ENCODE data around the gene CCL20. TPM values are rescaled to one million over a fixed set of nuclear protein-coding genes. Genes with fewer than 3 reads are reported as not detected.

CCL20 gene
- total and polyA plus RNA-seq, 2 of the 8 experiments (the other 6 are each of a cell fraction or from before 2014, with no cell fraction given) = not detected

DNA sequence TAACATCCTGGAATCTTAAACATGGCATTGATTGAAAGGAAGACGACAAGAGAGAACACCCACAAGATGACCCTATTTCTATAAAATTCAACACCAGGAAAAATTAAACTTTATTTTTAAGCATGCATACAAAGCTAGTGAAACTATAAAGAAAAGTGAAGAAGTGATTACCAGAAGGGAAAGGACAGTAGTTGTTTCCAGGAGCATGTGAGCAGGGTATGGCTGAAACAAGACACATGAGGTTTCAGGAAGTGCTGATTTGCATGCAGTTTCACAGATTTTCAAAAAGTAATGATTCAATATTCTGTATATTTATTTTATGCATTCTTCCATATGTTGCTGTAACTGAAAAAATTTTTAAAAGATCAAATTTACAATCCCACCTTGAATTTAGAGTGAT is 33.2 kb downstream of the CCL20 start:
- Histone ChIP-seq H3K27me3 (replicated peaks in 1 of 4; ENCODE audit: control insufficient read depth in 3 of 4, extremely low read depth in 1 of 4, insufficient read depth in 3 of 4, low read length in 3 of 4) (no peaks in the 10 kb centered on the region), H3K23ac (ENCODE audit: insufficient read length) (no peak overlapping the region), H2AK5ac (ENCODE audit: low read depth, low read length) (no peak overlapping the region), H2BK5ac (ENCODE audit: low read depth, low read length) (no peak overlapping the region), H3K18ac (ENCODE audit: extremely low read depth, low read length) (no peak overlapping the region), H3K36me3 (ENCODE audit: control insufficient read depth in 2 of 4, insufficient read depth in 4 of 4, low read length in 3 of 4) (no peaks in the 10 kb centered on the region), H2AFZ (ENCODE audit: low read length) (no peak overlapping the region), H3K79me1 (ENCODE audit: low read depth, low read length) (no peaks in the 10 kb centered on the region), H3K4me1 (replicated peaks in 1 of 4; ENCODE audit: control insufficient read depth in 3 of 4, insufficient read depth in 4 of 4, low read length in 3 of 4) (no peaks in the 10 kb centered on the region; a peak in 1 of 7 replicates), H3K14ac (ENCODE audit: insufficient read length) (no peak overlapping the region), H4K8ac (ENCODE audit: extremely low read depth, insufficient read depth, low read length) (no peak overlapping the region), H3K23me2 (ENCODE audit: low read depth, low read length) (no peaks in the 10 kb centered on the region; the same call in 1 of the 2 replicates), H4K5ac (ENCODE audit: insufficient read length, low read depth, low read length) (no peak overlapping the region), H3K9ac (replicated peaks in 1 of 4; ENCODE audit: extremely low read depth in 1 of 4, low read depth in 3 of 4, low read length in 3 of 4) (no peak overlapping the region), H2BK15ac (ENCODE audit: low read length) (no peak overlapping the region), H2BK20ac (ENCODE audit: low read length) (no peak overlapping the region), H3K4me3 (ENCODE audit: extremely low read depth in 1 of 4, insufficient read depth in 2 of 4, low read depth in 3 of 4, low read length in 4 of 4) (no peak overlapping the region), H3K9me3 (ENCODE audit: insufficient read depth in 2 of 2, low read depth in 1 of 2, low read length in 1 of 2) (0 out of 4 replicates have a peak, but pooled peaks cover 0 to 2% of the 10 kb centered on the region in 2 experiments), H4K20me1 (replicated peaks in 1 of 2; ENCODE audit: control insufficient read depth in 1 of 2, insufficient read depth in 2 of 2, low read length in 2 of 2) (no peaks in the 10 kb centered on the region), H2BK12ac (ENCODE audit: low read depth, low read length) (no peak overlapping the region), H3K79me2 (ENCODE audit: control insufficient read depth in 1 of 2, insufficient read depth in 2 of 2, low read length in 2 of 2) (no peaks in the 10 kb centered on the region), H3K56ac (replicated peaks; ENCODE audit: insufficient read length, low read depth, low read length) (no peak overlapping the region), H4K91ac (replicated peaks; ENCODE audit: insufficient read length, low read length) (no peak overlapping the region), H3K4ac (replicated peaks; ENCODE audit: insufficient read length, low read depth, low read length) (no peak overlapping the region), H3K4me2 (ENCODE audit: insufficient read depth in 1 of 2, low read depth in 2 of 2, low read length in 2 of 2) (no peak overlapping the region), H2BK120ac (replicated peaks; ENCODE audit: low read depth, low read length) (no peak overlapping the region), H3K27ac (ENCODE audit: low read depth, low read length) (no peak overlapping the region)
- CTCF ChIA-PET (ENCODE audit: partially characterized antibody) = interaction anchor here (1.8 kb wide), 1 partner anchor 73 kb away, joined by 7 read pairs; no protein-coding TSS in a partner anchor
- WGBS, 2 experiments (ENCODE audit: extremely low coverage in 1 of 2, insufficient coverage in 1 of 2, insufficient read length in 1 of 2, insufficient replicate concordance in 2 of 2, low coverage in 1 of 2, low lambda C conversion rate in 2 of 2, missing lambda C conversion rate in 1 of 2) = 93% methylated on average over 1 of the region's 1 CpG; no CpG with 5 or more reads in 1 of the 2 experiments
- POLR2A ChIA-PET (ENCODE audit: partially characterized antibody) = no interaction called here
- DNase-seq (ENCODE audit: low read depth in 1 of 2, low spot score in 2 of 2) = no peak
- FAIRE-seq = no peak
- no peak for TF ChIP-seq EGR1 (IDR thresholded peaks at IDR 0.05; ENCODE audit: borderline replicate concordance, low read depth, low read length)
- TF ChIP-seq CREB1 (IDR thresholded peaks at IDR 0.05) = no peak
- no peak for TF ChIP-seq TAF7 (optimal IDR thresholded peaks at IDR 0.05; ENCODE audit: borderline replicate concordance, low read depth, low read length)

Data from H1 (cell line).